Astrocyte (in vitro differentiated cells and primary cell): Measurements from ENCODE around the gene TPBG. TPM values are rescaled to one million over a fixed set of nuclear protein-coding genes. Genes with fewer than 3 reads are reported as not detected.
A peak's percentile ranks its signal among the peaks of the same experiment; 100 is the strongest.

ENCODE experiments used
- DNase-seq: peaks from one replicate; pipeline ENCODE4 v3.0.0-alpha.2; 2010; ENCODE audit warnings: low read depth
- FAIRE-seq: peaks from 2 replicates; lab custom pipeline; 2011; peaks lifted over from hg19 to GRCh38; lab: Jason Lieb, UNC
- H2AFZ ChIP-seq: 2 replicates; pipeline ENCODE4 v1.6.0; 2012; ENCODE audit warnings: low read depth, low read length, inconsistent platforms
- H3K27ac ChIP-seq: 2 replicates; pipeline ENCODE4 v1.5.1; 2011; ENCODE audit warnings: low read depth, low read length, inconsistent platforms
- H3K27me3 ChIP-seq: 2 replicates; pipeline ENCODE4 v1.6.0; 2011; ENCODE audit warnings: low read length, inconsistent platforms; ENCODE audit not compliant: insufficient read depth
- H3K36me3 ChIP-seq: 2 replicates; pipeline ENCODE4 v1.5.1; 2011; ENCODE audit warnings: low read length, inconsistent platforms; ENCODE audit not compliant: insufficient read depth
- H3K4me1 ChIP-seq: 2 replicates; pipeline ENCODE4 v1.5.1; 2011; ENCODE audit warnings: low read length, inconsistent platforms; ENCODE audit not compliant: insufficient read depth
- H3K4me2 ChIP-seq: 2 replicates; pipeline ENCODE4 v1.6.0; 2012; ENCODE audit warnings: low read length, inconsistent platforms
- H3K4me3 ChIP-seq: 2 replicates; pipeline ENCODE4 v1.5.1; 2011; ENCODE audit warnings: low read depth, mild to moderate bottlenecking, low read length, inconsistent platforms; ENCODE audit not compliant: insufficient read depth
- H3K79me2 ChIP-seq: 2 replicates; pipeline ENCODE4 v1.6.0; 2012; ENCODE audit warnings: mild to moderate bottlenecking, low read length, inconsistent platforms; ENCODE audit not compliant: insufficient read depth
- H3K9ac ChIP-seq: 2 replicates; pipeline ENCODE4 v1.6.0; 2012; ENCODE audit warnings: mild to moderate bottlenecking, low read length, inconsistent platforms
- H3K9me3 ChIP-seq: 2 replicates; pipeline ENCODE4 v1.5.1; 2012; ENCODE audit warnings: low read depth, mild to moderate bottlenecking, low read length, inconsistent platforms; ENCODE audit not compliant: insufficient read depth
- H4K20me1 ChIP-seq: 2 replicates; pipeline ENCODE4 v1.6.0; 2012; ENCODE audit warnings: low read length, inconsistent platforms; ENCODE audit not compliant: insufficient read depth
- H3K27ac Mint-ChIP-seq: one replicate; pipeline ENCODE4 v1.8.0; 2021; ENCODE audit warnings: mild to moderate bottlenecking, mixed read lengths; ENCODE audit not compliant: unreplicated experiment
- H3K27me3 Mint-ChIP-seq: one replicate; pipeline ENCODE4 v1.8.0; 2021; ENCODE audit warnings: low read depth, mixed read lengths; ENCODE audit not compliant: unreplicated experiment
- H3K36me3 Mint-ChIP-seq: one replicate; pipeline ENCODE4 v1.8.0; 2021; ENCODE audit warnings: low read depth, mixed read lengths; ENCODE audit not compliant: unreplicated experiment
- H3K4me1 Mint-ChIP-seq: one replicate; pipeline ENCODE4 v1.8.0; 2021; ENCODE audit warnings: low read depth, mixed read lengths; ENCODE audit not compliant: unreplicated experiment
- H3K4me3 Mint-ChIP-seq: one replicate; pipeline ENCODE4 v1.8.0; 2021; ENCODE audit warnings: mild to moderate bottlenecking, moderate library complexity, mixed read lengths; ENCODE audit not compliant: unreplicated experiment
- H3K9me3 Mint-ChIP-seq: one replicate; pipeline ENCODE4 v1.8.0; 2021; ENCODE audit warnings: mild to moderate bottlenecking, mixed read lengths; ENCODE audit not compliant: unreplicated experiment
- EZH2 ChIP-seq: IDR thresholded peaks from 2 replicates; pipeline ENCODE4 v1.6.1; 2012; ENCODE audit warnings: mild to moderate bottlenecking, low read length, inconsistent platforms; ENCODE audit not compliant: insufficient read depth
- total RNA-seq: library from RNA; stranded (reverse); gene quantifications from 2 replicates; pipeline ENCODE4 v1.2.1, GENCODE V29; 2021
- TF ChIP-seq, protein P1 (sequence below): IDR thresholded peaks from 2 replicates; pipeline ENCODE4 v1.5.1; 2011; ENCODE audit warnings: low read depth, mild to moderate bottlenecking, inconsistent platforms, low read length, moderate library complexity; ENCODE audit not compliant: insufficient read depth

Gene TPBG
- total RNA-seq, 1 donor from 2014 or later: 26.0 TPM

DNA sequence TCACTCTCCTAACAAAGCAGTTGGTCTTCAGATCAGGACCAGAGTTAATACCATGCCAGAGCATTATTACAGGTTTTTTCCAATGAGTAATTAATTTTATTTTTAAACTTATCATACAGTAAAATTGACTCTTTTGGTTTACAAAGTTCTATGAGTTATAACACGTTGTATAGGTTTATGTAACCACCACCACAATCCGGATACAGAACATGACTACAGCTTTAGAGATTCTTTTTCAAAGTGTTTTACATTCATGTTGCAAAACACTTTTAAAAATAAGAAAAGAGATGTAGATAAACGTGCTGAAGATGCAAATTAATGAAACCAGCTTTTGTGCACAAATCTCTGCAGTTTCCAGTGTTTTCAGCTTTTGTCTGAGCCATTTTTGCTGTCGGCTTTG is 1.5 kb upstream of the TPBG start:
- Histone ChIP-seq H4K20me1 (peaks cover 20% of the 10 kb centered on the region), H3K4me2 (peak overlapping the region; percentile 98), H3K27ac (no peak overlapping the region), H2AFZ (no peak overlapping the region), H3K9me3 (no peaks in the 10 kb centered on the region), H3K4me1 (peaks cover 20% of the 10 kb centered on the region), H3K4me3 (no peak overlapping the region), H3K27me3 (peaks cover 2% of the 10 kb centered on the region), H3K9ac (no peak overlapping the region), H3K36me3 (peaks cover 10% of the 10 kb centered on the region), H3K79me2 (peaks cover 23% of the 10 kb centered on the region)
- Mint-ChIP-seq H3K36me3 (no peaks in the 10 kb centered on the region), H3K4me1 (peaks cover 2% of the 10 kb centered on the region), H3K27me3 (peaks cover 3% of the 10 kb centered on the region), H3K27ac (no peak overlapping the region), H3K4me3 (no peak overlapping the region), H3K9me3 (no peaks in the 10 kb centered on the region)
- TF ChIP-seq, protein P1, sequence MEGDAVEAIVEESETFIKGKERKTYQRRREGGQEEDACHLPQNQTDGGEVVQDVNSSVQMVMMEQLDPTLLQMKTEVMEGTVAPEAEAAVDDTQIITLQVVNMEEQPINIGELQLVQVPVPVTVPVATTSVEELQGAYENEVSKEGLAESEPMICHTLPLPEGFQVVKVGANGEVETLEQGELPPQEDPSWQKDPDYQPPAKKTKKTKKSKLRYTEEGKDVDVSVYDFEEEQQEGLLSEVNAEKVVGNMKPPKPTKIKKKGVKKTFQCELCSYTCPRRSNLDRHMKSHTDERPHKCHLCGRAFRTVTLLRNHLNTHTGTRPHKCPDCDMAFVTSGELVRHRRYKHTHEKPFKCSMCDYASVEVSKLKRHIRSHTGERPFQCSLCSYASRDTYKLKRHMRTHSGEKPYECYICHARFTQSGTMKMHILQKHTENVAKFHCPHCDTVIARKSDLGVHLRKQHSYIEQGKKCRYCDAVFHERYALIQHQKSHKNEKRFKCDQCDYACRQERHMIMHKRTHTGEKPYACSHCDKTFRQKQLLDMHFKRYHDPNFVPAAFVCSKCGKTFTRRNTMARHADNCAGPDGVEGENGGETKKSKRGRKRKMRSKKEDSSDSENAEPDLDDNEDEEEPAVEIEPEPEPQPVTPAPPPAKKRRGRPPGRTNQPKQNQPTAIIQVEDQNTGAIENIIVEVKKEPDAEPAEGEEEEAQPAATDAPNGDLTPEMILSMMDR: no peak
- TF ChIP-seq EZH2: no peak
- DNase-seq (no peak), FAIRE-seq (no peak)

DNA sequence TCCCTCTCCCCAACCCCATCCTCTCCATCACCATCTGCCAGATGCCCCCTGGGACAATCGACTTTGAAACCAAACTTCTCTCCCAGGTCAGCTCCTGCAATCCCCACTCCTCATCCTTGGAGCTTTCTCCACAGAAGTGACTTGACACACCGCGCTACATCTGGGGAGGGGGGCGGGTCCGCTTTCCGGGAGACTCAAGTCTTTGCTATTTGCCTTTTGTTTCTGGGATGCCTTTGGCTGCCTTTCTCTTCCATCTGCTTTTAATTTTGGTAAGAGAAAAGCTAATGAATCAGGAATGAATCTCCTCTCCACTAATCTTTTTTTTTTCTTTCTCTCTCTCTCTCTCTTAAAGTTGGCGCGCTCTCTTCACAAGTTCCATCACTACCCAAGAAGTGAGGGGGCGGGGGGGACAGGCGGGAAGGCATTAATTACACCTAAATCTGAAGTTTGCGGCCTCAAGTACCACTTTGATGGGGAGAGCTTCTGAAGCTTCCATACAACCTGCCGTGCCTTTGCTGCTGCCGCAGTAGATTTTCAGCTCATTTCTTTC is 664 bp upstream of the TPBG start:
- Mint-ChIP-seq H3K27ac (no peak overlapping the region), H3K36me3 (no peaks in the 10 kb centered on the region), H3K9me3 (no peaks in the 10 kb centered on the region), H3K27me3 (peaks cover 3% of the 10 kb centered on the region), H3K4me3 (peak overlapping the region; percentile 95), H3K4me1 (peaks cover 2% of the 10 kb centered on the region)
- TF ChIP-seq, protein P1: no peak
- TF ChIP-seq EZH2: no peak
- H3K4me2 ChIP-seq: peak overlapping the region; percentile 98
- peaks cover 20% of the 10 kb centered on the region for H4K20me1 ChIP-seq
- peak overlapping the region; percentile 91 for H3K9ac ChIP-seq
- H3K36me3 ChIP-seq: peaks cover 10% of the 10 kb centered on the region
- H3K9me3 ChIP-seq: no peaks in the 10 kb centered on the region
- peaks cover 20% of the 10 kb centered on the region for H3K4me1 ChIP-seq
- peak overlapping the region; percentile 88 for H3K27ac ChIP-seq
- peaks cover 2% of the 10 kb centered on the region for H3K27me3 ChIP-seq
- peak overlapping the region; percentile 86 for H2AFZ ChIP-seq
- no peak for FAIRE-seq
- H3K79me2 ChIP-seq: peaks cover 31% of the 10 kb centered on the region
- peak overlapping the region; percentile 83 for H3K4me3 ChIP-seq
- peak; percentile 94 for DNase-seq
